Tibial nerve (tissue), 3 donors: Measurements from ENCODE around the gene FAM217A.

ENCODE experiments used
- CTCF ChIP-seq, 5 experiments: fragments of 200-600 bp in 3 of 5; fragments of 450-650 bp in 2 of 5; sonication (generic) in 3 of 5; IDR thresholded peaks; one replicate each; pipeline ENCODE4 v1.5.1; 2016 to 2019; ENCODE audit warnings: antibody characterized with exemption in 5 of 5, mild to moderate bottlenecking in 3 of 5, moderate library complexity in 2 of 5
- POLR2A ChIP-seq, 2 donors: fragments of 450-650 bp; IDR thresholded peaks; one replicate each; pipeline ENCODE4 v1.6.1; 2017; ENCODE audit warnings: antibody characterized with exemption in 2 of 2, mild to moderate bottlenecking in 2 of 2, moderate library complexity in 2 of 2

GRCh38 chr6:4107873-4108272, 28.9 kb upstream of the FAM217A start:
- TF ChIP-seq CTCF (IDR thresholded peaks at IDR 0.05) (no peak), POLR2A (IDR thresholded peaks at IDR 0.05) (no peak)
